B cell (primary cell): ENCODE measurements around the gene ITCH.

Experiments used
- EZH2 ChIP-seq: IDR thresholded peaks from 2 replicates; pipeline ENCODE4 v1.6.1; 2012; ENCODE audit warnings: borderline replicate concordance, low read depth, mild to moderate bottlenecking, moderate library complexity, low read length; ENCODE audit not compliant: insufficient read depth, poor library complexity, severe bottlenecking
- TF ChIP-seq, protein P1 (sequence below): fragments of 200-600 bp; IDR thresholded peaks from one replicate; pipeline ENCODE4 v1.8.0; 2022; ENCODE audit warnings: antibody characterized with exemption, mild to moderate bottlenecking

DNA sequence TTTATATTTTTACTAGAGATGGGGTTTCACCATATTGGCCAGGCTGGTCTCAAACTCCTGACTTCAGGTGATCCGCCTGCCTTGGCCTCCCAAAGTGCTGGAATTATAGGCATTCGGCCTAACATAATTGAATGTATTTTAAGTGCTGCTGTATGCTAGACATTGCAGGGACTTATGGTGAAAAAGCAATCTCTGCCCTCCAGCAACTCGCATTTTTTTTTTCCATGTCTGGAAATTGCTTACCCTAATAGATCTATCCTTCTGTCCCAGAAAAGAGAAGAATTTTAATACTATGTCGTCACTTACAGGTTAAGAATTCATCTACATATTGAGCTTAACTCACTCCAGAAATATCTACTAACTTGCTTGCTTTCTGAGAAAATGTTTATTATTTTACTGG is 10.4 kb downstream of the ITCH start:
- TF ChIP-seq, protein P1, sequence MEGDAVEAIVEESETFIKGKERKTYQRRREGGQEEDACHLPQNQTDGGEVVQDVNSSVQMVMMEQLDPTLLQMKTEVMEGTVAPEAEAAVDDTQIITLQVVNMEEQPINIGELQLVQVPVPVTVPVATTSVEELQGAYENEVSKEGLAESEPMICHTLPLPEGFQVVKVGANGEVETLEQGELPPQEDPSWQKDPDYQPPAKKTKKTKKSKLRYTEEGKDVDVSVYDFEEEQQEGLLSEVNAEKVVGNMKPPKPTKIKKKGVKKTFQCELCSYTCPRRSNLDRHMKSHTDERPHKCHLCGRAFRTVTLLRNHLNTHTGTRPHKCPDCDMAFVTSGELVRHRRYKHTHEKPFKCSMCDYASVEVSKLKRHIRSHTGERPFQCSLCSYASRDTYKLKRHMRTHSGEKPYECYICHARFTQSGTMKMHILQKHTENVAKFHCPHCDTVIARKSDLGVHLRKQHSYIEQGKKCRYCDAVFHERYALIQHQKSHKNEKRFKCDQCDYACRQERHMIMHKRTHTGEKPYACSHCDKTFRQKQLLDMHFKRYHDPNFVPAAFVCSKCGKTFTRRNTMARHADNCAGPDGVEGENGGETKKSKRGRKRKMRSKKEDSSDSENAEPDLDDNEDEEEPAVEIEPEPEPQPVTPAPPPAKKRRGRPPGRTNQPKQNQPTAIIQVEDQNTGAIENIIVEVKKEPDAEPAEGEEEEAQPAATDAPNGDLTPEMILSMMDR: no peak
- TF ChIP-seq EZH2: no peak
